Calu3 (cell line): ENCODE measurements around the gene SPECC1. TPM values are rescaled to one million over a fixed set of nuclear protein-coding genes. Genes with fewer than 3 reads are reported as not detected.

Source experiments
- BruUV-seq: library from RNA; stranded (reverse); fragments of 400-500 nt; replicated peaks from 2 replicates; lab custom pipeline; 2021; lab: Mats Ljungman, UMichigan
- CTCF ChIA-PET: fragments of 300-600 bp; sonication (Branson Sonifier 250); formaldehyde crosslinking; loops from one replicate; lab custom pipeline; 2022; ENCODE audit warnings: antibody characterized with exemption; lab: Charles Lee
- DNase-seq: peaks from one replicate; pipeline ENCODE4 v3.0.0; 2022
- H3K27ac Mint-ChIP-seq: one replicate; pipeline ENCODE4 v1.8.0; 2022; ENCODE audit warnings: mixed read lengths; ENCODE audit not compliant: unreplicated experiment
- H3K27me3 Mint-ChIP-seq: one replicate; pipeline ENCODE4 v1.8.0; 2022; ENCODE audit warnings: mixed read lengths; ENCODE audit not compliant: unreplicated experiment
- H3K36me3 Mint-ChIP-seq: one replicate; pipeline ENCODE4 v1.8.0; 2022; ENCODE audit warnings: mild to moderate bottlenecking, moderate library complexity, mixed read lengths; ENCODE audit not compliant: insufficient read depth, unreplicated experiment
- H3K4me1 Mint-ChIP-seq: one replicate; pipeline ENCODE4 v1.8.0; 2022; ENCODE audit warnings: mild to moderate bottlenecking, low read depth, mixed read lengths; ENCODE audit not compliant: unreplicated experiment
- H3K4me3 Mint-ChIP-seq: one replicate; pipeline ENCODE4 v1.8.0; 2022; ENCODE audit warnings: mild to moderate bottlenecking, low read depth, moderate library complexity, mixed read lengths; ENCODE audit not compliant: unreplicated experiment
- H3K9me3 Mint-ChIP-seq: one replicate; pipeline ENCODE4 v1.8.0; 2022; ENCODE audit warnings: low read depth, mixed read lengths; ENCODE audit not compliant: unreplicated experiment
- intact Hi-C: fragments of 100-400 bp; cut with micrococcal nuclease; formaldehyde crosslinking; loops from one replicate; pipeline ENCODE4 v1.10.0; 2022; ENCODE audit not compliant: unreplicated experiment
- total RNA-seq: library from RNA; stranded (reverse); gene quantifications from 2 replicates; pipeline ENCODE4 v1.2.3, GENCODE V29; 2022
- TF ChIP-seq, protein P1 (sequence below): fragments of 200-600 bp; IDR thresholded peaks from one replicate; pipeline ENCODE4 v1.8.0; 2022; ENCODE audit warnings: antibody characterized with exemption; ENCODE audit not compliant: unreplicated experiment

The SPECC1 gene
- total RNA-seq, 1 experiment from 2014 or later, result 53.5 TPM

DNA sequence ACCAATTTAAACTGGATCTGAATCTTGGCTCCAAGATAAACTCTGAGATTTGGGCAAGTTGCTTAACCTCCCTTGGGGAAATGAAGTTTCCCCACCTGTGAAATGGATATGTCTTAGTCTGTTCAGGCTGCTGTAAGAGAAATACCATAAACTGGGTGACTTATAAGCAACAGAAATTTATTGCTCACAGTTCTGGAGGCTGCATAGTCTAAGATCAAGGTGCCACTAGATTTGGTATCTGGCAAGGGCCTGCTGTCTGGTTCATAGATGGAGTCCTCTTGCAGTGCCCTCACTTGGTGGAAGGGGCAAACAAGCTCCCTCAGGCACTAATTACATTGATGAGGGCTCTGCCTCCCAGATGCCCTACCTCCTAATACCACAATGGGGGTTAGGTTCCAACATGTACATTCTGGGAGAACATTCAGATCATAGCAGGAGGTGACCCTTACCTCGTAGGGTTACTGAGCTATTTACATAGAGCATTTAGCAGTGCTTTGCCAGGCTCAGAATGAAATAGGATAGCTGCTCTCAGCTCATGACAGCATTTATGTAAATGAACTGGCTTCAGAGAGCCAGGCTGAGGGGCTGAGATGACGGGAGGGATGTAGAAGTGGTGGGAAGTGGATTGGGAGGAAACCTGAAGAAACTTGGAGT is 83.9 kb downstream of the SPECC1 start:
- Mint-ChIP-seq H3K4me1 (no peaks in the 10 kb centered on the region), H3K4me3 (no peak overlapping the region), H3K27me3 (peaks cover 98% of the 10 kb centered on the region), H3K36me3 (no peaks in the 10 kb centered on the region), H3K9me3 (no peaks in the 10 kb centered on the region), H3K27ac (no peak overlapping the region)
- TF ChIP-seq, protein P1, sequence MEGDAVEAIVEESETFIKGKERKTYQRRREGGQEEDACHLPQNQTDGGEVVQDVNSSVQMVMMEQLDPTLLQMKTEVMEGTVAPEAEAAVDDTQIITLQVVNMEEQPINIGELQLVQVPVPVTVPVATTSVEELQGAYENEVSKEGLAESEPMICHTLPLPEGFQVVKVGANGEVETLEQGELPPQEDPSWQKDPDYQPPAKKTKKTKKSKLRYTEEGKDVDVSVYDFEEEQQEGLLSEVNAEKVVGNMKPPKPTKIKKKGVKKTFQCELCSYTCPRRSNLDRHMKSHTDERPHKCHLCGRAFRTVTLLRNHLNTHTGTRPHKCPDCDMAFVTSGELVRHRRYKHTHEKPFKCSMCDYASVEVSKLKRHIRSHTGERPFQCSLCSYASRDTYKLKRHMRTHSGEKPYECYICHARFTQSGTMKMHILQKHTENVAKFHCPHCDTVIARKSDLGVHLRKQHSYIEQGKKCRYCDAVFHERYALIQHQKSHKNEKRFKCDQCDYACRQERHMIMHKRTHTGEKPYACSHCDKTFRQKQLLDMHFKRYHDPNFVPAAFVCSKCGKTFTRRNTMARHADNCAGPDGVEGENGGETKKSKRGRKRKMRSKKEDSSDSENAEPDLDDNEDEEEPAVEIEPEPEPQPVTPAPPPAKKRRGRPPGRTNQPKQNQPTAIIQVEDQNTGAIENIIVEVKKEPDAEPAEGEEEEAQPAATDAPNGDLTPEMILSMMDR, result no peak
- BruUV-seq, result no TSS peak
- intact Hi-C loops, result no loop called here
- CTCF ChIA-PET, result no interaction called here
- no peak for DNase-seq

DNA sequence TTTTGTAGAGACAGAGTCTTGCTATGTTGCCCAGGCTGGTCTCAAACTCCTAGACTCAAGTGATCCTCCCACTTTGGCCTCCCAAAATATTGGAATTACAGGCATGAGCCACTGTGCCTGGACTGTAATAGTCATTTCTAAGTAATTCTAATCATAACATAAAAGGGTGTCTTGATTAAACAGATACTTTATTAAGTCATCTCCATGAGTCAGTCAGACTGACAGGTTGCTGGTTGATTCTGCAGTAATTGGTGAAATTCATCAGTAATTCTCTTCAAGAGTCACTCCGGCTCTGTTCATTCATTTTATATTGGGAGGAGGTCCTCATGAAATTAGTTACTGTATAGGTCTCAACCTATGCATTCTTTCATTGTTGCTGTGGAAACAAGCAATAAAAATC is 85.6 kb downstream of the SPECC1 start:
- H3K4me3 Mint-ChIP-seq, result no peak overlapping the region
- TF ChIP-seq, protein P1, result no peak
- DNase-seq, result no peak
- no peak overlapping the region for H3K27ac Mint-ChIP-seq
- intact Hi-C loops, result no loop called here
- no peaks in the 10 kb centered on the region for H3K4me1 Mint-ChIP-seq
- H3K9me3 Mint-ChIP-seq, result no peaks in the 10 kb centered on the region
- peaks cover 92% of the 10 kb centered on the region for H3K27me3 Mint-ChIP-seq
- CTCF ChIA-PET, result interaction anchor here (1.0 kb wide), 1 partner anchor 102 kb away, joined by 7 read pairs; no protein-coding TSS in a partner anchor
- BruUV-seq, result no TSS peak
- no peaks in the 10 kb centered on the region for H3K36me3 Mint-ChIP-seq

DNA sequence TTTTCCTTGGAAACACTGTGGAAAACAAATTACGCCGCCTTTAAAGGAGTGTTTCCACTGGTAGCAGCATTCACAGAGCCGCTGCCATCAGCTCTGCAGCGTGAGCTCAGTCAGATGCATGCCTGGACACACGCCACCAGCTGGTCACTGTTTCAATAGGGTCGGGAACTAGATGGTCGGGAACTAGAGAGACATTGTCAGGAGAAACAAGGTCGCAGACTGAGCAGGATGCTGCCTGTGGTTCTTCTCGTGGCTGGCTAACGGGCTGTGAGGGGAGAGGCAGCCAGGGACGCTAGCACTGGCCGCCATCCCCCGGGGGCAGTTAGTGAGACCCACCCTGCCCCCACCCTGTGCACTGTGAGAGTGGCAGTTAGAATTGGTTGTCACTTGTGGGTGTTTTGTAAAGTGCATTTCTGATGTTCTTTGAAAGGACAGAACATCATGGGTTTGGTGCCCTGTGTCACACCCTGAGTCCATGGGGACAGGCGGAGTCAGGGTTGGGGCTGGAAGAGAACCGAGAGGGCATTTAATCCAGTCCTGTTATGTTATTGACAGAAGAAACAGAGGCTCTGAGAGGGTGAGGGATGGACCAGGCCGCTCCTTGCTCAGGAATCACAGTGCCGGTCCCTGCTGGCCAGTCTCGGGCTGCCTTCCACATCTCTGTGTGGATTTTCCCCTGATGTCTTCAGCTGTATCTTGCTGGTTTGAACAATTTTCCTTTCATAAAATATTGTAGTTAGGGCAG is 86.3 kb downstream of the SPECC1 start:
- peak; percentile 22 for DNase-seq
- peaks cover 85% of the 10 kb centered on the region for H3K27me3 Mint-ChIP-seq
- H3K9me3 Mint-ChIP-seq, result no peaks in the 10 kb centered on the region
- TF ChIP-seq, protein P1, result peak; percentile 19
- no TSS peak for BruUV-seq
- no peak overlapping the region for H3K27ac Mint-ChIP-seq
- H3K4me1 Mint-ChIP-seq, result no peaks in the 10 kb centered on the region
- no peaks in the 10 kb centered on the region for H3K36me3 Mint-ChIP-seq
- CTCF ChIA-PET, result interaction anchor here (1.0 kb wide), 1 partner anchor 103 kb away, joined by 7 read pairs; no protein-coding TSS in a partner anchor
- intact Hi-C loops, result no loop called here
- no peak overlapping the region for H3K4me3 Mint-ChIP-seq

DNA sequence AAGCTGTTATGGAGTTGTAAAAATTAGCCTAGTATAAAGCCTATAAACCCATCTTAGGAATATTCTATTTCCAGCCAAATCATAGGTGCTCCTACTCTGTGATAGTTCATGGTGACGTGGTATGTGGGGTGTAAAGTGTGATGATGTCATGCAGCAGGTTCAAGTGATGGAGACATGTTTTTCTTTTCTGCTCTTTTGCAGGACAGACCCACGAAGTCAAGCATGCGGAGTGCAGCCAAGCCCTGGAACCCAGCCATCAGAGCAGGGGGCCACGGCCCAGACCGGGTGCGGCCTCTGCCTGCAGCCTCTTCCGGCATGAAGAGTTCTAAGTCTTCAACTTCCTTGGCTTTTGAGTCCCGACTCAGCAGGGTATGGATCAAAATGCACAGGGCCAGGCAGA is 87.3 kb downstream of the SPECC1 start:
- Mint-ChIP-seq H3K36me3 (no peaks in the 10 kb centered on the region), H3K4me3 (no peak overlapping the region), H3K27me3 (peaks cover 80% of the 10 kb centered on the region), H3K27ac (no peak overlapping the region), H3K9me3 (no peaks in the 10 kb centered on the region), H3K4me1 (no peaks in the 10 kb centered on the region)
- DNase-seq, result no peak
- TF ChIP-seq, protein P1, result no peak
- CTCF ChIA-PET, result no interaction called here
- no TSS peak for BruUV-seq
- intact Hi-C loops, result no loop called here
